VCaP (cell line): ENCODE data around the gene BSCL2.

Experiments
- H3K27ac ChIP-seq: fragments of 450-650 bp; 2 replicates; pipeline ENCODE4 v1.5.1; 2017
- TF ChIP-seq, protein P1 (sequence below): fragments of 450-650 bp; conservative IDR thresholded peaks from 2 replicates; pipeline ENCODE4 v1.5.1; 2017; ENCODE audit warnings: mild to moderate bottlenecking, moderate library complexity

Gene BSCL2

GRCh38 chr11:62648185-62648966 is 58.8 kb downstream of the BSCL2 start:
- TF ChIP-seq, protein P1, sequence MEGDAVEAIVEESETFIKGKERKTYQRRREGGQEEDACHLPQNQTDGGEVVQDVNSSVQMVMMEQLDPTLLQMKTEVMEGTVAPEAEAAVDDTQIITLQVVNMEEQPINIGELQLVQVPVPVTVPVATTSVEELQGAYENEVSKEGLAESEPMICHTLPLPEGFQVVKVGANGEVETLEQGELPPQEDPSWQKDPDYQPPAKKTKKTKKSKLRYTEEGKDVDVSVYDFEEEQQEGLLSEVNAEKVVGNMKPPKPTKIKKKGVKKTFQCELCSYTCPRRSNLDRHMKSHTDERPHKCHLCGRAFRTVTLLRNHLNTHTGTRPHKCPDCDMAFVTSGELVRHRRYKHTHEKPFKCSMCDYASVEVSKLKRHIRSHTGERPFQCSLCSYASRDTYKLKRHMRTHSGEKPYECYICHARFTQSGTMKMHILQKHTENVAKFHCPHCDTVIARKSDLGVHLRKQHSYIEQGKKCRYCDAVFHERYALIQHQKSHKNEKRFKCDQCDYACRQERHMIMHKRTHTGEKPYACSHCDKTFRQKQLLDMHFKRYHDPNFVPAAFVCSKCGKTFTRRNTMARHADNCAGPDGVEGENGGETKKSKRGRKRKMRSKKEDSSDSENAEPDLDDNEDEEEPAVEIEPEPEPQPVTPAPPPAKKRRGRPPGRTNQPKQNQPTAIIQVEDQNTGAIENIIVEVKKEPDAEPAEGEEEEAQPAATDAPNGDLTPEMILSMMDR: no peak
- no peak overlapping the region for H3K27ac ChIP-seq

- H3K27ac ChIP-seq: peak overlapping the region; percentile 91; the same call in 1 of the 2 replicates
- TF ChIP-seq, protein P1: no peak
These were observed 59.6 kb downstream of the BSCL2 start for GRCh38 chr11:62647609-62648005.

- H3K27ac ChIP-seq: peak overlapping the region; percentile 91
- TF ChIP-seq, protein P1: no peak
These were observed 60.2 kb downstream of the BSCL2 start for GRCh38 chr11:62646825-62647608.

DNA sequence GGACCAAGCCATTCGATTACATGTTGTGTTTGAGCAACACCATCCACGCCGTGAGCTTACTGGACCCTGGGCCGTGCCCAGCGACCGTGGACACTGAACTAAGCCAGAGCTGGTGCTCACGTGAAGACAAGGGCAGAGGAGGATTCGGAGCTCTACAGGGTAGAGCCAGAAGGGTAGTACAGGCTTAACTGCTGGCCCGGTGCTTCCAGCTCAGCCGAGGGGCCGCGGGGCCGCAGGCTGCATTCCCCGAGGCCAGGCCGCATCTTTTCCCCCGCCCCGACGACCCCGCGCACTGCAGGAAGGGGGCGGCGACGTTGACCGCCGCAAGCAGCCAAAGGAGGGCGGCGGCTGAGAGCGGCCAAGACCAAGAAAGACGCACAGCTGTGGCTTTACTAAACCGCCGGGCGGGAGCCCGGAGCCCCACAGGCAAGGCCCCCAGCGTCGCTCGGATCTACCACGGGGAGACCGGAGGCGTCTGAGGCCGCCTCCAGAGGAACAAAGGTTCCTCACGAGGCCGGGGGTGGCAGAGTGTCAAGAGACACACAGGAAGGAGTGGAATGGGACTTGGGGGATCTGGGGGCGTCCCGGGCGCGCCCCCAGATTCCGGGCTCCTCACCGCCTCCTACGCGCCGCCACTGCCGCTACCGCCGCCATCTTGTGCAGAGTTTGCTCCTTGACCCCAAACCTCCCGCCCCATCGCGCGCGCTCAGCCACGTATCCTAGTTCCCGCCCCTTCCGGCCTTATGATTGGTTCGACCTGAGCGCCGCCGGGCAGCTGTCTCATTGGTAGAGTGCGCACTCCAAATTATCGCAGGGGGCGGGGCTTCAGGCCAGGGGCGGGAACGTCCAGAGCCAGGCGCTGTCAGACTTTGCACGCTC is 61.0 kb downstream of the BSCL2 start, which contains the start of gene GANAB:
GANAB (minus strand) TSS at position 668 of the 879 bp plus-strand sequence; CDS start at position 654, 14 bp downstream.
- TF ChIP-seq, protein P1: no peak
- peak within 1 kb of the TSS; percentile 91 for H3K27ac ChIP-seq

- TF ChIP-seq, protein P1: no peak
- H3K27ac ChIP-seq: peak overlapping the region; percentile 91
These were observed 61.6 kb downstream of the BSCL2 start for GRCh38 chr11:62645671-62645945.

GRCh38 chr11:62644220-62644619 is 63.0 kb downstream of the BSCL2 start:
- peak overlapping the region; percentile 19; the same call in 1 of the 2 replicates for H3K27ac ChIP-seq
- TF ChIP-seq, protein P1: no peak
